Kidney (tissue), 14 donors: ENCODE measurements around the gene RELL1. TPM values are rescaled to one million over a fixed set of nuclear protein-coding genes. Genes with fewer than 3 reads are reported as not detected.
A peak's percentile ranks its signal among the peaks of the same experiment; 100 is the strongest.

Experiments
- DNase-seq, 5 donors: peaks; one replicate each; pipeline ENCODE4 v3.0.0-alpha.2; 2013 to 2020
- FAIRE-seq: peaks from 2 replicates; lab custom pipeline; 2012; peaks lifted over from hg19 to GRCh38; lab: Jason Lieb, UNC
- H3K27ac ChIP-seq, 2 donors: one replicate each; pipeline ENCODE4 v1.7.0; 2013; ENCODE audit warnings: low read depth in 2 of 2, low read length in 2 of 2, inconsistent platforms in 1 of 2
- H3K27me3 ChIP-seq: one replicate; pipeline ENCODE4 v1.7.1; 2013; ENCODE audit warnings: low read length, inconsistent platforms; ENCODE audit not compliant: control insufficient read depth, insufficient read depth
- H3K36me3 ChIP-seq, 3 donors: one replicate each; pipeline versions ENCODE4 v1.7.0 to v1.7.1; 2013; ENCODE audit warnings: low read length in 3 of 3, control low read depth in 1 of 3, inconsistent platforms in 1 of 3; ENCODE audit not compliant: insufficient read depth in 3 of 3, control insufficient read depth in 2 of 3
- H3K4me1 ChIP-seq, 3 donors: one replicate each; pipeline versions ENCODE4 v1.7.0 to v1.7.1; 2013; ENCODE audit warnings: low read length in 3 of 3, inconsistent platforms in 1 of 3, low read depth in 1 of 3; ENCODE audit not compliant: control insufficient read depth in 2 of 3, insufficient read depth in 2 of 3
- H3K4me3 ChIP-seq, 3 donors: one replicate each; pipeline versions ENCODE4 v1.7.0 to v1.8.1; 2013; ENCODE audit warnings: low read length in 3 of 3, control low read depth in 1 of 3, inconsistent platforms in 1 of 3
- H3K9ac ChIP-seq, 3 donors: one replicate each; pipeline versions ENCODE4 v1.7.0 to v1.7.1; 2013; ENCODE audit warnings: low read length in 3 of 3, control low read depth in 1 of 3, inconsistent platforms in 1 of 3
- H3K9me3 ChIP-seq, 3 donors: one replicate each; pipeline versions ENCODE4 v1.7.0 to v1.7.1; 2013; ENCODE audit warnings: low read length in 3 of 3, control low read depth in 1 of 3, inconsistent platforms in 1 of 3; ENCODE audit not compliant: control insufficient read depth in 2 of 3, insufficient read depth in 1 of 3
- CTCF ChIP-seq: IDR thresholded peaks from 3 replicates; pipeline ENCODE4 v1.5.1; 2012; ENCODE audit warnings: mild to moderate bottlenecking, moderate library complexity, borderline replicate concordance; ENCODE audit not compliant: insufficient read depth; ENCODE audit errors: extremely low read depth
- intact Hi-C: fragments of 100-400 bp; cut with DNase I; formaldehyde crosslinking; loops from one replicate; pipeline ENCODE4 v1.11.1; 2022
- polyA plus RNA-seq: library from polyadenylated mRNA; stranded (reverse); fragments of 350-450 nt; fragmentation: Illumina TruSeq; extraction: RNeasy Lipid Tissue Mini Kit (QIAGEN cat#74804); gene quantifications from one replicate; pipeline ENCODE4 v1.2.3, GENCODE V29; 2014; ENCODE audit warnings: low read depth, low replicate concordance; ENCODE audit not compliant: insufficient read depth
- total RNA-seq: library from RNA; stranded (reverse); fragmentation: NEBNext Ultra II Directional; extraction: Animal tissue kit (Norgen Biotek cat#: 25700); gene quantifications from one replicate; pipeline ENCODE4 v1.2.1, GENCODE V29; 2021
- donor health status: control.
- donor health status: control.
- donor health status: control.
- donor health status: control.
- donor health status: control.
- donor health status: DM: yes; HTN: yes; CAD: no.
- donor health status: Normal renal cell carcinoma (clear cell type).

Gene RELL1
- total and polyA plus RNA-seq, 2 donors from 2014 or later = 1.4 to 38.4 TPM

DNA sequence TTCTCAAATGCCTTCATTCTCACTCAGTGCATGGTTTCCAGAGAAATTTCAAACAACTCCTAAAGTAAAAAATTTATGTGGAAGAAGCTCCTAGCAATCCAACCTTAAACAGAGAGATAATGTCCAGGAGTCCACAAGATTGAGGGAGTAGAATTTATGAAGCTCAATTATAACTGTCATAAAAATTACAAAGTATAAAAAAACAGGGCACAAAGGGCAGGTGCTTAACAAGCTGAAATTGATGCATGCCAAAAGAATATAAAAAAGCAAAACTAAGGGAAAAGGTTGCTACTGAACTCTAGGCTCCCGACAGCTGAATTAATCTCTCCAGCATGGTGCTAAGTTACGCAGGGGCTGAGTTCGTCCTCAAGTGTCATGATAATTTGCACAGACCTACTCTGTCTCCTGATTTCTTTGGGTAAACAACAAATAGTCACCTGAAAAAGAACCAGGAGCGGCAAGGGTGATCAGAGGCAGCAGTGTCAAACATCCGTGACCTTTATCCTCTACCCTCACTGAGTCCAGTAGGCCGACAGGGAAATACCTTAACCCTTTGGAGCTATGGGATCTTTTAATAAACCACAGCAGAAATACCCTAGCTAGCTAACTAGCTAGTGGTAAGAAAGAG is 47.2 kb upstream of the RELL1 start:
- H3K9ac ChIP-seq = no peak overlapping the region
- no peaks in the 10 kb centered on the region for H3K36me3 ChIP-seq
- no peaks in the 10 kb centered on the region for H3K27me3 ChIP-seq
- no peak overlapping the region for H3K4me3 ChIP-seq
- DNase-seq (no peak), FAIRE-seq (no peak)
- intact Hi-C loops = no loop called here
- no peaks in the 10 kb centered on the region for H3K9me3 ChIP-seq
- no peak for TF ChIP-seq CTCF
- H3K4me1 ChIP-seq = peaks cover 0 to 2% (median 0%) of the 10 kb centered on the region in 3 donors
- no peak overlapping the region for H3K27ac ChIP-seq

GRCh38 chr4:37732526-37733186 is 46.5 kb upstream of the RELL1 start:
- TF ChIP-seq CTCF = no peak
- Histone ChIP-seq H3K9ac (no peak overlapping the region), H3K4me1 (peaks cover 0 to 2% (median 0%) of the 10 kb centered on the region in 3 donors), H3K36me3 (no peaks in the 10 kb centered on the region), H3K9me3 (no peaks in the 10 kb centered on the region), H3K4me3 (no peak overlapping the region), H3K27ac (no peak overlapping the region), H3K27me3 (no peaks in the 10 kb centered on the region)
- intact Hi-C loops = no loop called here
- no peak for DNase-seq
- FAIRE-seq = no peak

GRCh38 chr4:37729649-37730004 is 43.5 kb upstream of the RELL1 start:
- no peak for DNase-seq
- no peaks in the 10 kb centered on the region for H3K36me3 ChIP-seq
- no peak overlapping the region for H3K27ac ChIP-seq
- no peak for FAIRE-seq
- intact Hi-C loops = no loop called here
- no peak for TF ChIP-seq CTCF
- H3K9ac ChIP-seq = peak overlapping the region in 1 of 3 donors; percentile 1
- no peaks in the 10 kb centered on the region for H3K9me3 ChIP-seq
- peaks cover 0 to 2% (median 0%) of the 10 kb centered on the region in 3 donors for H3K4me1 ChIP-seq
- no peaks in the 10 kb centered on the region for H3K27me3 ChIP-seq
- no peak overlapping the region for H3K4me3 ChIP-seq
